ENCODE results near the gene EDC3.
"Not testable (repeated sequence)": the region's sequence is repeated elsewhere in the genome, so short reads cannot be mapped to it uniquely, and the experiment has no call there.

The EDC3 gene

GRCh38 chr15:74664028-74664616 is 31.7 kb downstream of the EDC3 start:
- no peak for TF ChIP-seq TAF1 (IDR thresholded peaks at IDR 0.05; ENCODE audit: borderline replicate concordance, low read depth, low read length)
- no peak for TF ChIP-seq POLR2A (IDR thresholded peaks at IDR 0.05; ENCODE audit: low read depth, low read length)
- TF ChIP-seq POLR2AphosphoS5 (IDR thresholded peaks at IDR 0.05; ENCODE audit: low read depth, low read length), result no peak
- FAIRE-seq (no peak), DNase-seq (ENCODE audit: insufficient read length) (no peak)

GRCh38 chr15:74663303-74664027 is 32.4 kb downstream of the EDC3 start:
- no peak for FAIRE-seq
- TF ChIP-seq TAF1 (IDR thresholded peaks at IDR 0.05; ENCODE audit: borderline replicate concordance, low read depth, low read length) (no peak), POLR2AphosphoS5 (IDR thresholded peaks at IDR 0.05; ENCODE audit: low read depth, low read length) (no peak), POLR2A (IDR thresholded peaks at IDR 0.05; ENCODE audit: low read depth, low read length) (no peak)
- DNase-seq (ENCODE audit: insufficient read length), result no peak

- TF ChIP-seq TAF1 (IDR thresholded peaks at IDR 0.05; ENCODE audit: borderline replicate concordance, low read depth, low read length) (no peak), POLR2A (IDR thresholded peaks at IDR 0.05; ENCODE audit: low read depth, low read length) (no peak), POLR2AphosphoS5 (IDR thresholded peaks at IDR 0.05; ENCODE audit: low read depth, low read length) (no peak)
- FAIRE-seq (no peak), DNase-seq (ENCODE audit: insufficient read length) (no peak)
These were observed 33.6 kb downstream of the EDC3 start for GRCh38 chr15:74662064-74662860.

- FAIRE-seq; DNase-seq (ENCODE audit: insufficient read length): not testable (repeated sequence)
These were observed 34.5 kb downstream of the EDC3 start for GRCh38 chr15:74661280-74661679.

- FAIRE-seq (no peak), DNase-seq (ENCODE audit: insufficient read length) (no peak)
- no peak for TF ChIP-seq POLR2A (IDR thresholded peaks at IDR 0.05; ENCODE audit: low read depth, low read length)
These were observed 38.0 kb downstream of the EDC3 start for GRCh38 chr15:74657846-74658245.

DNA sequence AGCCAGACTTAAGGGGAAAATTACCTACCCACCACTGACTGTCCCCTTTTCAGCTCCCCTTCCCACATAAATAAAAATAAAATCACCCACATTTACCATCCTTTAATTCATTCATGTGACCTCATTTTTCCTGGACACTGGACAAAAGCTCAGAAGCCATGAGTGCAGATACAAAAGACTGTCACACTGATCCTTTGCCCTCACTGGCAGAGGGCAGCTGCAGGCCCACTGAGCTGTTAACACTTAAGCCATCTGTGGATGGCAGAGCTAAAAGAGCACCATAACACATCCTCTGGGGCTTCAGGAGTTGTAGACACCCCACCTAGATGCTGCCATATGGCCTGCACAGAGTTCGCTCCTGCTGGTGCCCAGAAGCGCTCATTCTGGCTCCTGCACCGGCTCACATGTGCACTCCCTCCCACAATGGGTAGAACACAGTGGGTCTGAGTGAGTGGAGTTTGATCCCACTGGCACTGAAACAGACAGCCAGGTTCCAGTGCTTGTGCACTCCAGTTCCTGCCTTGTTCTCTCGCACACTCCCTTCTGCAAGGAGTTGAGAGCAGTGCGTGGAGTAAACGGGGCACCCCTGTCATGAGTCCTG is 38.8 kb downstream of the EDC3 start:
- TF ChIP-seq POLR2AphosphoS5 (IDR thresholded peaks at IDR 0.05; ENCODE audit: low read depth, low read length) (no peak), POLR2A (IDR thresholded peaks at IDR 0.05; ENCODE audit: low read depth, low read length) (no peak), TAF1 (IDR thresholded peaks at IDR 0.05; ENCODE audit: borderline replicate concordance, low read depth, low read length) (no peak)
- no peak for DNase-seq (ENCODE audit: insufficient read length)

GRCh38 chr15:74655424-74655823 is 40.4 kb downstream of the EDC3 start:
- DNase-seq (ENCODE audit: insufficient read length), result no peak
- no peak for FAIRE-seq
- no peak for TF ChIP-seq POLR2AphosphoS5 (IDR thresholded peaks at IDR 0.05; ENCODE audit: low read depth, low read length)
- TF ChIP-seq TAF1 (IDR thresholded peaks at IDR 0.05; ENCODE audit: borderline replicate concordance, low read depth, low read length), result no peak
- TF ChIP-seq POLR2A (IDR thresholded peaks at IDR 0.05; ENCODE audit: low read depth, low read length), result no peak

More for the DNA sequence above, 38.8 kb downstream of the EDC3 start:
- FAIRE-seq, result no peak

DNA sequence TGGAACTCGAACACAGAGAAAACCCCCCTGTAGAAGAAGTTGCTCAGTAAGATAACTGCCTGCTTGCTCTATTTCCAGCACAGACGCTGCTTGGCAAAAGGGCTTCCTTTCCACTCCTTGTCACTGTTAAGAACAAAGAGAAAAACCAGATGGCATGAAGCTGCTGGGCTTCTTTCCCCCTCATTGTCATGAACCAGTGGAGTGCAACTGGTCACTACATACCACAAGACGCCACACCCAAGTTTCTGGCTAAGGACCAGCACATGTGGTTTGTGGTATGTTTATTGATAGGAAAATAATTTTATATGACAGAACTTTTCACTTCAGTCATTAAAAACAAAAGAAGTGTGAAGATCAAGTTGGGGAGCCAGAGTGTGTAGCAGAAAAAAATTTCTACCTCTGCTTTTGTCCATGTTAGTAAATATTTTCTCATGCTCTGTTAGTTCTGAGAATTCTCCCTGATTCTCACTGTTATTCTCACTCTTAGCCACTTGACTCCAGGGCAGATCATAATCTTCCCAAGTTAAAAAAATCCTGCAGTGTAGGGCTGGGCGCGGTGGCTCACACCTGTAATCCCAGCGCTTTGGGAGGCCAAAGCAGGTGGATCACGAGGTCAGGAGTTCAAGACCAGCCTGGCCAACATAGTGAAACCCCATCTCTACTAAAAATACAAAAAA is 42.3 kb downstream of the EDC3 start:
- TF ChIP-seq POLR2A (IDR thresholded peaks at IDR 0.05; ENCODE audit: low read depth, low read length) (no peak), POLR2AphosphoS5 (IDR thresholded peaks at IDR 0.05; ENCODE audit: low read depth, low read length) (no peak), TAF1 (IDR thresholded peaks at IDR 0.05; ENCODE audit: borderline replicate concordance, low read depth, low read length) (no peak)
- DNase-seq (ENCODE audit: insufficient read length), result no peak
- no peak for FAIRE-seq

DNA sequence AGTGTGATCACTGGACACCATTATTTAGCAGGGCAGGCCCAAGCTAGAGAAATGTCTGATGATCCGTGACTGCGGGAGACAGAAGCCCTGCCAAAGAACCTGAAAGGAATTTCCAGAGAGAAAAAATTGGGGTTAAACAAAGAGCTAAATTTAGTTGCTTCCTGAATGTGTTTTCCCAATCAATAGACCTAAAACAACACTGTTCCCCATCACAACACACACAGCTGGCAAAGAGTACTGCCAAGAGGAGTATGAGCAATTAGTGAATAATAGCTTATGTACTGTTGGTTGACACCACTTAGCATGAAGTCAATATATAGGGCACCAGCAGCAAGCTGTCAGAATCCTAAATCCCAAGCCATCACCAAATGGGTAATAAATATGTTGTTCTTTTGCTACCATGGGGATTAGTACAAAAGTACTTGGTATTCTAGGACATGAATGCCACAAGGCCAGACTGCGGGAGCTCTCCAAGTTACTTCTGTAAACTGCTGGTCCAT is 44.5 kb downstream of the EDC3 start:
- DNase-seq (ENCODE audit: insufficient read length) (no peak), FAIRE-seq (no peak)
- TF ChIP-seq POLR2A (IDR thresholded peaks at IDR 0.05; ENCODE audit: low read depth, low read length) (no peak), POLR2AphosphoS5 (IDR thresholded peaks at IDR 0.05; ENCODE audit: low read depth, low read length) (no peak), TAF1 (IDR thresholded peaks at IDR 0.05; ENCODE audit: borderline replicate concordance, low read depth, low read length) (no peak)

- FAIRE-seq (no peak), DNase-seq (ENCODE audit: insufficient read length) (no peak)
- no peak for TF ChIP-seq POLR2A (IDR thresholded peaks at IDR 0.05; ENCODE audit: low read depth, low read length)
- TF ChIP-seq POLR2AphosphoS5 (IDR thresholded peaks at IDR 0.05; ENCODE audit: low read depth, low read length), result no peak
- TF ChIP-seq TAF1 (IDR thresholded peaks at IDR 0.05; ENCODE audit: borderline replicate concordance, low read depth, low read length), result no peak
These were observed 47.6 kb downstream of the EDC3 start for GRCh38 chr15:74648051-74648842.

Measured in GM12892 (cell line).